HepG2 (cell line): ENCODE results near the gene HSP90AB1. TPM values are rescaled to one million over a fixed set of nuclear protein-coding genes. Genes with fewer than 3 reads are reported as not detected.

ENCODE experiments used
- HNRNPK ChIP-seq: fragments of 200-400 bp; formaldehyde crosslinking; IDR thresholded peaks from 2 replicates; pipeline ENCODE4 v1.6.1; 2018; ENCODE audit warnings: low read length, low read depth, moderate library complexity, mild to moderate bottlenecking; ENCODE audit not compliant: poor library complexity, severe bottlenecking
- HOXA3 ChIP-seq: sonication (generic); formaldehyde crosslinking; IDR thresholded peaks from 2 replicates; pipeline ENCODE4 v1.5.0; 2020; ENCODE audit warnings: missing genetic modification reagents
- POLR2A ChIP-seq, 2 experiments: IDR thresholded peaks; 2 replicates each; pipeline ENCODE4 v1.6.1; 2011; ENCODE audit warnings: low read depth in 2 of 2, low read length in 2 of 2, mild to moderate bottlenecking in 1 of 2, moderate library complexity in 1 of 2; ENCODE audit not compliant: insufficient read depth in 1 of 2
- RFX5 ChIP-seq: IDR thresholded peaks from 2 replicates; pipeline ENCODE4 v1.6.1; 2011; ENCODE audit warnings: low read depth, low read length, improper control_type of control experiment
- YEATS2 ChIP-seq: sonication (generic); formaldehyde crosslinking; IDR thresholded peaks from 2 replicates; pipeline ENCODE4 v1.4.0; 2020; ENCODE audit warnings: missing genetic modification reagents, borderline replicate concordance
- ZNF292 ChIP-seq: sonication (generic); formaldehyde crosslinking; IDR thresholded peaks from 2 replicates; pipeline ENCODE4 v1.8.1; 2022; ENCODE audit warnings: mild to moderate bottlenecking, low read depth, missing genetic modification reagents, borderline replicate concordance
- ZNF317 ChIP-seq: sonication (generic); formaldehyde crosslinking; IDR thresholded peaks from 2 replicates; pipeline ENCODE4 v1.5.0; 2020; ENCODE audit warnings: mild to moderate bottlenecking, missing genetic modification reagents
- ZNF510 ChIP-seq: sonication (generic); formaldehyde crosslinking; IDR thresholded peaks from 2 replicates; pipeline ENCODE4 v1.4.0; 2020; ENCODE audit warnings: low read depth, mild to moderate bottlenecking, missing genetic modification reagents
- polyA plus RNA-seq, 8 experiments: library from polyadenylated mRNA; depleted of rRNA in 3 of 8; stranded (reverse) in 7 of 8; unstranded in 1 of 8; fragments of >200 nt; fragmentation: Illumina TruSeq in 4 of 8; extraction: Trizol in 4 of 8; gene quantifications; 2 replicates each; pipeline versions ENCODE4 v1.2.1 to v1.2.3, GENCODE V29; 2011 to 2016; ENCODE audit warnings: low read depth in 4 of 8, missing spikeins in 1 of 8, mixed read lengths in 1 of 8; ENCODE audit not compliant: insufficient read depth in 1 of 8
- total RNA-seq, 5 experiments: library from RNA; depleted of rRNA; stranded (reverse); fragments of >200 nt; fragmentation: Illumina TruSeq; extraction: Trizol; gene quantifications; 2 replicates each; pipeline ENCODE4 v1.2.3, GENCODE V29; 2016; ENCODE audit warnings: low read depth in 1 of 5
- TF ChIP-seq, protein P1 (sequence below): sonication (generic); formaldehyde crosslinking; IDR thresholded peaks from 2 replicates; pipeline ENCODE4 v1.4.0; 2020; ENCODE audit warnings: mild to moderate bottlenecking, missing genetic modification reagents
- TF ChIP-seq, protein P2 (sequence below): sonication (generic); formaldehyde crosslinking; IDR thresholded peaks from 2 replicates; pipeline ENCODE4 v1.4.0; 2020; ENCODE audit warnings: missing genetic modification reagents
- TF ChIP-seq, protein P3 (sequence below): sonication (generic); formaldehyde crosslinking; IDR thresholded peaks from 2 replicates; pipeline ENCODE4 v1.4.0; 2020; ENCODE audit warnings: missing genetic modification reagents
- TF ChIP-seq, protein P4 (sequence below): IDR thresholded peaks from 2 replicates; pipeline ENCODE4 v1.6.1; 2016; ENCODE audit warnings: low read depth, missing genetic modification reagents, missing compliant biosample characterization
- TF ChIP-seq, protein P5 (sequence below): sonication (generic); formaldehyde crosslinking; IDR thresholded peaks from 2 replicates; pipeline ENCODE4 v1.4.0; 2020; ENCODE audit warnings: missing genetic modification reagents
- TF ChIP-seq, protein P6 (sequence below): IDR thresholded peaks from 2 replicates; pipeline ENCODE4 v1.6.1; 2016; ENCODE audit warnings: missing compliant biosample characterization, missing genetic modification reagents, borderline replicate concordance
- TF ChIP-seq, protein P7 (sequence below): sonication (generic); formaldehyde crosslinking; IDR thresholded peaks from 2 replicates; pipeline ENCODE4 v1.5.0; 2020; ENCODE audit warnings: missing genetic modification reagents, mild to moderate bottlenecking, borderline replicate concordance

Gene HSP90AB1
- total and polyA plus RNA-seq, 2 of the 13 experiments (the other 11 are each of a cell fraction or from before 2014, with no cell fraction given) = 1,325 to 1,472 TPM

DNA sequence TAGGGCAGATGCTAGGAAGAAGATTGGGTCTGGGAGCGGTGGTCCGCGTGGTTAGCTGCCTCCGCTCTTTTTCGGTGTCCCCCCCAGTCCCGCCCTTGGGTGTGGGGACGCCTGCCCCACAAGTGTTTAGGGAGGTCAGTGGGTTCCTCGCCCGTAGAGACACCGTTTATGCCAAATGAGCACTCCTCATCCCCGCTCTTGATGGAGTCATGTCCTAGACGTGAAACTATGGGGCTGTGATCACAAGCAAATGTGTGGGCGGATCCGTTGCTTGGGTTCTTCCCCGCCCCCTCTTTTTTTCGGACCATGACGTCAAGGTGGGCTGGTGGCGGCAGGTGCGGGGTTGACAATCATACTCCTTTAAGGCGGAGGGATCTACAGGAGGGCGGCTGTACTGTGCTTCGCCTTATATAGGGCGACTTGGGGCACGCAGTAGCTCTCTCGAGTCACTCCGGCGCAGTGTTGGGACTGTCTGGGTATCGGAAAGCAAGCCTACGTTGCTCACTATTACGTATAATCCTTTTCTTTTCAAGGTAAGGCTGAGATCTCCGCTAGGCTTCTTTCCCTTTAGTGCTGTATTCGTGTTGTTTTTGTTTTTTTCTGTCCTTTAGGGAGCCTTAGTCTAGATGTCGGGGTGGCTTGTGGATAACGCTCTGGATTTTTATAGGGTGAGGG, at the start of gene HSP90AB1 (continued):
- TF ChIP-seq, protein P1, sequence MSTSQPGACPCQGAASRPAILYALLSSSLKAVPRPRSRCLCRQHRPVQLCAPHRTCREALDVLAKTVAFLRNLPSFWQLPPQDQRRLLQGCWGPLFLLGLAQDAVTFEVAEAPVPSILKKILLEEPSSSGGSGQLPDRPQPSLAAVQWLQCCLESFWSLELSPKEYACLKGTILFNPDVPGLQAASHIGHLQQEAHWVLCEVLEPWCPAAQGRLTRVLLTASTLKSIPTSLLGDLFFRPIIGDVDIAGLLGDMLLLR (CRISPR knock-in tag) = 0 out of 2 replicates have a peak, but pooled peaks have one; percentile 6
- TF ChIP-seq, protein P2, sequence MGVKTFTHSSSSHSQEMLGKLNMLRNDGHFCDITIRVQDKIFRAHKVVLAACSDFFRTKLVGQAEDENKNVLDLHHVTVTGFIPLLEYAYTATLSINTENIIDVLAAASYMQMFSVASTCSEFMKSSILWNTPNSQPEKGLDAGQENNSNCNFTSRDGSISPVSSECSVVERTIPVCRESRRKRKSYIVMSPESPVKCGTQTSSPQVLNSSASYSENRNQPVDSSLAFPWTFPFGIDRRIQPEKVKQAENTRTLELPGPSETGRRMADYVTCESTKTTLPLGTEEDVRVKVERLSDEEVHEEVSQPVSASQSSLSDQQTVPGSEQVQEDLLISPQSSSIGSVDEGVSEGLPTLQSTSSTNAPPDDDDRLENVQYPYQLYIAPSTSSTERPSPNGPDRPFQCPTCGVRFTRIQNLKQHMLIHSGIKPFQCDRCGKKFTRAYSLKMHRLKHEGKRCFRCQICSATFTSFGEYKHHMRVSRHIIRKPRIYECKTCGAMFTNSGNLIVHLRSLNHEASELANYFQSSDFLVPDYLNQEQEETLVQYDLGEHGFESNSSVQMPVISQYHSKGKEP (CRISPR knock-in tag) = 0 out of 2 replicates have a peak, but pooled peaks have one; percentile 74
- TF ChIP-seq RFX5 (no peak; the same call in 1 of the 2 replicates), YEATS2 (CRISPR knock-in tag) (peak; percentile 77; the same call in 1 of the 2 replicates), ZNF510 (peak; percentile 96), ZNF317 (peak; percentile 29; the same call in 1 of the 2 replicates), HOXA3 (CRISPR knock-in tag) (peak; percentile 86), ZNF292 (CRISPR knock-in tag) (0 out of 2 replicates have a peak, but pooled peaks have one; percentile 9), POLR2A (IDR thresholded peaks at IDR 0.05; ENCODE audit: insufficient read depth in 1 of 2, low read depth in 2 of 2, low read length in 2 of 2) (peak in 1 of 2 experiments; percentile 100; a peak in 2 of 4 replicates), HNRNPK (no peak)
- TF ChIP-seq, protein P3, sequence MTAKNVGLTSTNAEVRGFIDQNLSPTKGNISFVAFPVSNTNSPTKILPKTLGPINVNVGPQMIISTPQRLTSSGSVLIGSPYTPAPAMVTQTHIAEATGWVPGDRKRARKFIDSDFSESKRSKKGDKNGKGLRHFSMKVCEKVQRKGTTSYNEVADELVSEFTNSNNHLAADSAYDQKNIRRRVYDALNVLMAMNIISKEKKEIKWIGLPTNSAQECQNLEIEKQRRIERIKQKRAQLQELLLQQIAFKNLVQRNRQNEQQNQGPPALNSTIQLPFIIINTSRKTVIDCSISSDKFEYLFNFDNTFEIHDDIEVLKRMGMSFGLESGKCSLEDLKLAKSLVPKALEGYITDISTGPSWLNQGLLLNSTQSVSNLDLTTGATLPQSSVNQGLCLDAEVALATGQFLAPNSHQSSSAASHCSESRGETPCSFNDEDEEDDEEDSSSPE (CRISPR knock-in tag) = no peak; the same call in none of the 2 replicates
- TF ChIP-seq, protein P4, sequence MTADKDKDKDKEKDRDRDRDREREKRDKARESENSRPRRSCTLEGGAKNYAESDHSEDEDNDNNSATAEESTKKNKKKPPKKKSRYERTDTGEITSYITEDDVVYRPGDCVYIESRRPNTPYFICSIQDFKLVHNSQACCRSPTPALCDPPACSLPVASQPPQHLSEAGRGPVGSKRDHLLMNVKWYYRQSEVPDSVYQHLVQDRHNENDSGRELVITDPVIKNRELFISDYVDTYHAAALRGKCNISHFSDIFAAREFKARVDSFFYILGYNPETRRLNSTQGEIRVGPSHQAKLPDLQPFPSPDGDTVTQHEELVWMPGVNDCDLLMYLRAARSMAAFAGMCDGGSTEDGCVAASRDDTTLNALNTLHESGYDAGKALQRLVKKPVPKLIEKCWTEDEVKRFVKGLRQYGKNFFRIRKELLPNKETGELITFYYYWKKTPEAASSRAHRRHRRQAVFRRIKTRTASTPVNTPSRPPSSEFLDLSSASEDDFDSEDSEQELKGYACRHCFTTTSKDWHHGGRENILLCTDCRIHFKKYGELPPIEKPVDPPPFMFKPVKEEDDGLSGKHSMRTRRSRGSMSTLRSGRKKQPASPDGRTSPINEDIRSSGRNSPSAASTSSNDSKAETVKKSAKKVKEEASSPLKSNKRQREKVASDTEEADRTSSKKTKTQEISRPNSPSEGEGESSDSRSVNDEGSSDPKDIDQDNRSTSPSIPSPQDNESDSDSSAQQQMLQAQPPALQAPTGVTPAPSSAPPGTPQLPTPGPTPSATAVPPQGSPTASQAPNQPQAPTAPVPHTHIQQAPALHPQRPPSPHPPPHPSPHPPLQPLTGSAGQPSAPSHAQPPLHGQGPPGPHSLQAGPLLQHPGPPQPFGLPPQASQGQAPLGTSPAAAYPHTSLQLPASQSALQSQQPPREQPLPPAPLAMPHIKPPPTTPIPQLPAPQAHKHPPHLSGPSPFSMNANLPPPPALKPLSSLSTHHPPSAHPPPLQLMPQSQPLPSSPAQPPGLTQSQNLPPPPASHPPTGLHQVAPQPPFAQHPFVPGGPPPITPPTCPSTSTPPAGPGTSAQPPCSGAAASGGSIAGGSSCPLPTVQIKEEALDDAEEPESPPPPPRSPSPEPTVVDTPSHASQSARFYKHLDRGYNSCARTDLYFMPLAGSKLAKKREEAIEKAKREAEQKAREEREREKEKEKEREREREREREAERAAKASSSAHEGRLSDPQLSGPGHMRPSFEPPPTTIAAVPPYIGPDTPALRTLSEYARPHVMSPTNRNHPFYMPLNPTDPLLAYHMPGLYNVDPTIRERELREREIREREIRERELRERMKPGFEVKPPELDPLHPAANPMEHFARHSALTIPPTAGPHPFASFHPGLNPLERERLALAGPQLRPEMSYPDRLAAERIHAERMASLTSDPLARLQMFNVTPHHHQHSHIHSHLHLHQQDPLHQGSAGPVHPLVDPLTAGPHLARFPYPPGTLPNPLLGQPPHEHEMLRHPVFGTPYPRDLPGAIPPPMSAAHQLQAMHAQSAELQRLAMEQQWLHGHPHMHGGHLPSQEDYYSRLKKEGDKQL (CRISPR knock-in tag) = no peak; the same call in 1 of the 2 replicates
- TF ChIP-seq, protein P5, sequence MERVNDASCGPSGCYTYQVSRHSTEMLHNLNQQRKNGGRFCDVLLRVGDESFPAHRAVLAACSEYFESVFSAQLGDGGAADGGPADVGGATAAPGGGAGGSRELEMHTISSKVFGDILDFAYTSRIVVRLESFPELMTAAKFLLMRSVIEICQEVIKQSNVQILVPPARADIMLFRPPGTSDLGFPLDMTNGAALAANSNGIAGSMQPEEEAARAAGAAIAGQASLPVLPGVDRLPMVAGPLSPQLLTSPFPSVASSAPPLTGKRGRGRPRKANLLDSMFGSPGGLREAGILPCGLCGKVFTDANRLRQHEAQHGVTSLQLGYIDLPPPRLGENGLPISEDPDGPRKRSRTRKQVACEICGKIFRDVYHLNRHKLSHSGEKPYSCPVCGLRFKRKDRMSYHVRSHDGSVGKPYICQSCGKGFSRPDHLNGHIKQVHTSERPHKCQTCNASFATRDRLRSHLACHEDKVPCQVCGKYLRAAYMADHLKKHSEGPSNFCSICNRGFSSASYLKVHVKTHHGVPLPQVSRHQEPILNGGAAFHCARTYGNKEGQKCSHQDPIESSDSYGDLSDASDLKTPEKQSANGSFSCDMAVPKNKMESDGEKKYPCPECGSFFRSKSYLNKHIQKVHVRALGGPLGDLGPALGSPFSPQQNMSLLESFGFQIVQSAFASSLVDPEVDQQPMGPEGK (CRISPR knock-in tag) = peak; percentile 62; the same call in 1 of the 2 replicates
- TF ChIP-seq, protein P6, sequence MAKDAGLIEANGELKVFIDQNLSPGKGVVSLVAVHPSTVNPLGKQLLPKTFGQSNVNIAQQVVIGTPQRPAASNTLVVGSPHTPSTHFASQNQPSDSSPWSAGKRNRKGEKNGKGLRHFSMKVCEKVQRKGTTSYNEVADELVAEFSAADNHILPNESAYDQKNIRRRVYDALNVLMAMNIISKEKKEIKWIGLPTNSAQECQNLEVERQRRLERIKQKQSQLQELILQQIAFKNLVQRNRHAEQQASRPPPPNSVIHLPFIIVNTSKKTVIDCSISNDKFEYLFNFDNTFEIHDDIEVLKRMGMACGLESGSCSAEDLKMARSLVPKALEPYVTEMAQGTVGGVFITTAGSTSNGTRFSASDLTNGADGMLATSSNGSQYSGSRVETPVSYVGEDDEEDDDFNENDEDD (CRISPR knock-in tag) = peak; percentile 44; the same call in 1 of the 2 replicates
- TF ChIP-seq, protein P7, sequence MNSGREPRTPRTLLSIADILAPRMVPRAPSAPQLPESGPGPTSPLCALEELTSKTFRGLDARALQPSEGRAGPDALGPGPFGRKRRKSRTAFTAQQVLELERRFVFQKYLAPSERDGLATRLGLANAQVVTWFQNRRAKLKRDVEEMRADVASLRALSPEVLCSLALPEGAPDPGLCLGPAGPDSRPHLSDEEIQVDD (CRISPR knock-in tag) = no peak
